Sigmoid colon (tissue), 7 donors: ENCODE results near the gene CUL7. TPM values are rescaled to one million over a fixed set of nuclear protein-coding genes. Genes with fewer than 3 reads are reported as not detected.

Experiments used
- DNase-seq: peaks from one replicate; pipeline ENCODE4 v3.0.0-alpha.2; 2019
- H3K27ac ChIP-seq, 4 donors: fragments of 200-600 bp; sonication (generic); one replicate each; pipeline ENCODE4 v1.5.1; 2016 to 2019; ENCODE audit warnings: mild to moderate bottlenecking in 1 of 4
- H3K27me3 ChIP-seq, 3 donors: fragments of 200-600 bp; sonication (generic); one replicate each; pipeline ENCODE4 v1.5.1; 2019; ENCODE audit warnings: mild to moderate bottlenecking in 1 of 3
- H3K36me3 ChIP-seq, 4 donors: fragments of 200-600 bp; sonication (generic); one replicate each; pipeline ENCODE4 v1.5.1; 2016 to 2019
- H3K4me1 ChIP-seq, 4 donors: fragments of 200-600 bp; sonication (generic); one replicate each; pipeline ENCODE4 v1.5.1; 2017 to 2019
- H3K4me3 ChIP-seq, 4 donors: fragments of 200-600 bp; sonication (generic); one replicate each; pipeline ENCODE4 v1.5.1; 2017 to 2019; ENCODE audit warnings: mild to moderate bottlenecking in 2 of 4, moderate library complexity in 1 of 4
- H3K9me3 ChIP-seq, 4 donors: fragments of 200-600 bp in 3 of 4; sonication (generic) in 3 of 4; one replicate each; pipeline versions ENCODE4 v1.5.1 to v1.6.1; 2013 to 2019
- EP300 ChIP-seq, 4 donors: sonication (generic); formaldehyde crosslinking; IDR thresholded peaks; one replicate each; pipeline ENCODE4 v1.6.1; 2017; ENCODE audit warnings: antibody characterized with exemption in 4 of 4
- POLR2A ChIP-seq, 2 donors: fragments of 450-650 bp; IDR thresholded peaks; one replicate each; pipeline ENCODE4 v1.6.1; 2016; ENCODE audit warnings: antibody characterized with exemption in 2 of 2, mild to moderate bottlenecking in 2 of 2, moderate library complexity in 2 of 2
- POLR2AphosphoS5 ChIP-seq, 4 donors: sonication (generic); formaldehyde crosslinking; IDR thresholded peaks; one replicate each; pipeline ENCODE4 v1.6.1; 2017; ENCODE audit warnings: antibody characterized with exemption in 4 of 4
- WGBS, 2 donors: extraction: QIAGEN DNeasy Blood & Tissue Kit; methylation state at CpG; one replicate each; pipeline ENCODE4 v1.1.7; 2013; 5-methylcytosine and 5-hydroxymethylcytosine counted together
- intact Hi-C: fragments of 100-400 bp; cut with DNase I; formaldehyde crosslinking; loops from one replicate; pipeline ENCODE4 v1.15.1; 2023
- polyA plus RNA-seq, 3 donors: library from polyadenylated mRNA; stranded (reverse); fragments of 200-250 nt; gene quantifications; one replicate each; pipeline ENCODE4 v1.2.3, GENCODE V29; 2013
- total RNA-seq, 4 donors: library from RNA; depleted of rRNA; stranded (reverse); fragments of >200 nt; gene quantifications; one replicate each; pipeline ENCODE4 v1.1.0, GENCODE V29; 2016
- TF ChIP-seq, protein P1 (sequence below), 4 experiments: fragments of 450-650 bp in 3 of 4; fragments of 200-600 bp in 1 of 4; IDR thresholded peaks; one replicate each; pipeline ENCODE4 v1.5.1; 2016 to 2019; ENCODE audit warnings: antibody characterized with exemption in 4 of 4, mild to moderate bottlenecking in 3 of 4, moderate library complexity in 2 of 4
- donor health status: healthy with polysubstance abuse.
- donor health status: Bipolar disorder and iron deficiency.
- donor health status: healthy.

CUL7 gene
- total and polyA plus RNA-seq, 7 donors = 3.0 to 14.4 (median 10.3) TPM

GRCh38 chr6:43060034-43060754 lies 6.5 kb upstream of the CUL7 start:
- Histone ChIP-seq H3K36me3 (peaks cover 8 to 52% (median 12%) of the 10 kb centered on the region in 4 donors), H3K4me1 (peaks cover 0 to 34% (median 21%) of the 10 kb centered on the region in 4 donors), H3K4me3 (peak overlapping the region; percentile 74 to 97 (median 87)), H3K27me3 (no peaks in the 10 kb centered on the region), H3K9me3 (no peaks in the 10 kb centered on the region), H3K27ac (peak overlapping the region; percentile 84 to 93 (median 90))
- intact Hi-C loops = no loop called here
- DNase-seq = no peak
- 4 to 14% methylated on average over 15 of the region's 15 CpGs for WGBS, 2 donors
- TF ChIP-seq EP300 (IDR thresholded peaks at IDR 0.05) = no peak
- TF ChIP-seq POLR2A (IDR thresholded peaks at IDR 0.05) = peak in 1 of 2 donors; percentile 55

- TF ChIP-seq POLR2A (IDR thresholded peaks at IDR 0.05) (peak; percentile 83 to 87), POLR2AphosphoS5 (IDR thresholded peaks at IDR 0.05) (peak; percentile 91 to 96 (median 94)), EP300 (IDR thresholded peaks at IDR 0.05) (peak in 1 of 4 donors; percentile 61)
- TF ChIP-seq, protein P1, sequence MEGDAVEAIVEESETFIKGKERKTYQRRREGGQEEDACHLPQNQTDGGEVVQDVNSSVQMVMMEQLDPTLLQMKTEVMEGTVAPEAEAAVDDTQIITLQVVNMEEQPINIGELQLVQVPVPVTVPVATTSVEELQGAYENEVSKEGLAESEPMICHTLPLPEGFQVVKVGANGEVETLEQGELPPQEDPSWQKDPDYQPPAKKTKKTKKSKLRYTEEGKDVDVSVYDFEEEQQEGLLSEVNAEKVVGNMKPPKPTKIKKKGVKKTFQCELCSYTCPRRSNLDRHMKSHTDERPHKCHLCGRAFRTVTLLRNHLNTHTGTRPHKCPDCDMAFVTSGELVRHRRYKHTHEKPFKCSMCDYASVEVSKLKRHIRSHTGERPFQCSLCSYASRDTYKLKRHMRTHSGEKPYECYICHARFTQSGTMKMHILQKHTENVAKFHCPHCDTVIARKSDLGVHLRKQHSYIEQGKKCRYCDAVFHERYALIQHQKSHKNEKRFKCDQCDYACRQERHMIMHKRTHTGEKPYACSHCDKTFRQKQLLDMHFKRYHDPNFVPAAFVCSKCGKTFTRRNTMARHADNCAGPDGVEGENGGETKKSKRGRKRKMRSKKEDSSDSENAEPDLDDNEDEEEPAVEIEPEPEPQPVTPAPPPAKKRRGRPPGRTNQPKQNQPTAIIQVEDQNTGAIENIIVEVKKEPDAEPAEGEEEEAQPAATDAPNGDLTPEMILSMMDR (IDR thresholded peaks at IDR 0.05) = no peak
- Histone ChIP-seq H3K4me1 (peaks cover 0 to 36% (median 23%) of the 10 kb centered on the region in 4 donors), H3K27ac (peak within 1 kb of the TSS; percentile 84 to 93 (median 90)), H3K4me3 (peak within 1 kb of the TSS; percentile 74 to 97 (median 87)), H3K36me3 (peaks cover 8 to 52% (median 12%) of the 10 kb centered on the region in 4 donors), H3K9me3 (no peaks in the 10 kb centered on the region), H3K27me3 (no peaks in the 10 kb centered on the region)
- 0% methylated on average over 64 of the region's 64 CpGs for WGBS, 2 donors
- DNase-seq = peak; percentile 99
- intact Hi-C loops = loop anchor here (1.0 to 5.0 kb wide), 3 partner anchors 34 to 113 kb away; partner anchors contain the start of genes KLHDC3 and SRF
Measured at GRCh38 chr6:43059168-43060033, 5.8 kb upstream of the CUL7 start, which contains the start of the genes KLC4 and MRPL2. Gene KLC4, plus strand, starts transcription at chr6:43059631. Its CDS starts 1,705 bp downstream, at chr6:43061336. Gene MRPL2, minus strand, starts transcription at chr6:43059434. Its CDS starts 53 bp downstream, at chr6:43059381.

DNA sequence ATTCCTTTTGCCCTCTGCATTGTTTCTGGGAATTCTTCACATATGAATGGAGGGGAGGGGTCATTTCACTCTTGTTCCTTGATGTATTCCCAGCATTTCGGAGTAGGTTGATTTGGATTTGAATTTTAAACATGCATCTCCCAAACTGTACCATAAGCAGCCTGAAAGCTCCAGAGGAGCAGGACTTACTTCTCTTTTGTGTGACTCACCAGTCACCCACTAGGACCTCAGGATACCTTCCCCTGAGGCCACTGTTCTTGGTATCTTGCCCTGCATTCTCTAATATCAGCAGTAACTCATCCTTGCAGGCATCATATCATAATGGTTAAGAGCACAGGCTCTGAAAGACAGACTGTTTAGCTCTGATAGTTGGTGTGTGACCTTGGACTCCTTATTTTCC lies 4.9 kb upstream of the CUL7 start:
- intact Hi-C loops = loop anchor here (2.0 to 5.0 kb wide), 2 partner anchors 44 to 114 kb away; partner anchors contain the start of genes KLHDC3 and SRF
- 52 to 75% methylated on average over 1 of the region's 1 CpG for WGBS, 2 donors
- TF ChIP-seq POLR2AphosphoS5 (IDR thresholded peaks at IDR 0.05) = no peak
- TF ChIP-seq, protein P1 (IDR thresholded peaks at IDR 0.05) = no peak
- no peak for TF ChIP-seq EP300 (IDR thresholded peaks at IDR 0.05)
- no peak for TF ChIP-seq POLR2A (IDR thresholded peaks at IDR 0.05)

DNA sequence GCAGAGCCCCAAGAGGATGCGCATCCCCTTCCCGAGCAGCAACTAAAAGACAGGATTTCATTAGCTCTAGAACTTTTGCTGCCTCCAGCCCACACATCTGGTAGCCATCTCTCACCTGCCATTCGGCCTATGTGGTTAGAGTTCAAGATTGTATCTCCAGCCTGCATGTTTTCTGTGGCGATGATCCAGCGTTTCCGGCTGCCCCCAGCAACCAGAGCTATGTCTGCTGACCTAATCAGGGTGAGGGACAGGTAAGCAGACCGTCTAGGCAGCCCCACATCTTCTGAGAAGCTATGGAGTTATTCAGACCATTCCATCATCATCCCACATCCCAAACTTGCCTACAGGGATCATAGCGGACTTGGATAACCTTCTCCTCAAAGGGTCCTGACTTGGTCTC lies 2.3 kb upstream of the CUL7 start:
- H3K4me1 ChIP-seq = peaks cover 0 to 41% (median 31%) of the 10 kb centered on the region in 4 donors
- 88 to 90% methylated on average over 8 of the region's 8 CpGs for WGBS, 2 donors
- intact Hi-C loops = loop anchor here (2.0 to 5.0 kb wide), 2 partner anchors 77 to 116 kb away; partner anchors contain the start of genes PEX6 and SRF
- H3K36me3 ChIP-seq = peaks cover 3 to 32% (median 8%) of the 10 kb centered on the region in 4 donors
- H3K27ac ChIP-seq = no peak overlapping the region
- no peaks in the 10 kb centered on the region for H3K27me3 ChIP-seq
- no peaks in the 10 kb centered on the region for H3K9me3 ChIP-seq
- TF ChIP-seq, protein P1 (IDR thresholded peaks at IDR 0.05) = no peak
- no peak for TF ChIP-seq EP300 (IDR thresholded peaks at IDR 0.05)
- TF ChIP-seq POLR2AphosphoS5 (IDR thresholded peaks at IDR 0.05) = no peak
- TF ChIP-seq POLR2A (IDR thresholded peaks at IDR 0.05) = no peak
- no peak overlapping the region for H3K4me3 ChIP-seq
- no peak for DNase-seq

More for the DNA sequence above, 4.9 kb upstream of the CUL7 start:
- no peaks in the 10 kb centered on the region for H3K9me3 ChIP-seq
- H3K27ac ChIP-seq = peak overlapping the region; percentile 84 to 93 (median 90)
- H3K4me3 ChIP-seq = peak overlapping the region; percentile 74 to 97 (median 87)
- peaks cover 0 to 41% (median 27%) of the 10 kb centered on the region in 4 donors for H3K4me1 ChIP-seq
- no peak for DNase-seq
- no peaks in the 10 kb centered on the region for H3K27me3 ChIP-seq
- peaks cover 8 to 45% (median 12%) of the 10 kb centered on the region in 4 donors for H3K36me3 ChIP-seq
